HepG2 (cell line): ENCODE data around the gene CPA5. TPM values are rescaled to one million over a fixed set of nuclear protein-coding genes. Genes with fewer than 3 reads are reported as not detected.

Experiments used
- ATAC-seq: fragments of 200-7000 bp; cut with Tn5 transposase; 3 replicates; pipeline ENCODE4 v1.9.1; 2020; ENCODE audit warnings: mild to moderate bottlenecking, moderate library complexity
- BruUV-seq: library from RNA; stranded (reverse); fragments of 400-500 nt; replicated peaks from 2 replicates; lab custom pipeline; 2021; lab: Mats Ljungman, UMichigan
- CTCF ChIA-PET: fragments of 300-600 bp; formaldehyde crosslinking; extraction: SDS; loops from one replicate; lab custom pipeline; 2021; ENCODE audit warnings: low total read pairs, inconsistent platforms, low intra/inter-chr PET ratio; lab: Yijun Ruan, JAX
- POLR2A ChIA-PET: fragments of 350-600 bp; sonication (Branson Sonifier 250); formaldehyde crosslinking; loops from one replicate; lab custom pipeline; 2020; ENCODE audit warnings: antibody characterized with exemption, inconsistent platforms; lab: Yijun Ruan, JAX
- DNase-seq: peaks from one replicate; pipeline ENCODE4 v3.0.0-alpha.2; 2015; ENCODE audit warnings: low spot score
- FAIRE-seq: peaks from 3 replicates; lab custom pipeline; 2011; peaks lifted over from hg19 to GRCh38; lab: Jason Lieb, UNC
- H2AFZ ChIP-seq: one replicate; pipeline ENCODE4 v1.6.1; 2011; ENCODE audit warnings: low read length, inconsistent platforms
- H3K27ac ChIP-seq: fragments of 300-600 bp; 3 replicates; pipeline ENCODE4 v1.8.0; 2011; ENCODE audit warnings: mixed run types, mild to moderate bottlenecking, mixed read lengths, low read length, inconsistent platforms; ENCODE audit not compliant: insufficient read depth; ENCODE audit errors: extremely low read length
- H3K27me3 ChIP-seq, 2 experiments: fragments of 200-600 bp in 1 of 2; 2 replicates in 1 of 2; 3 replicates in 1 of 2; pipeline versions ENCODE4 v1.6.0 to v1.8.0; 2011; ENCODE audit warnings: low read length in 2 of 2, mild to moderate bottlenecking in 2 of 2, moderate library complexity in 2 of 2, inconsistent platforms in 1 of 2; ENCODE audit not compliant: insufficient read depth in 2 of 2, control insufficient read depth in 1 of 2
- H3K36me3 ChIP-seq, 2 experiments: fragments of 200-600 bp in 1 of 2; replicated peaks in 1 of 2; 2 replicates in 1 of 2; 3 replicates in 1 of 2; pipeline versions ENCODE4 v1.5.1 to v1.8.0; 2011; ENCODE audit warnings: low read length in 2 of 2, inconsistent platforms in 1 of 2; ENCODE audit not compliant: insufficient read depth in 2 of 2, control insufficient read depth in 1 of 2
- H3K4me1 ChIP-seq: 2 replicates; pipeline ENCODE4 v1.5.1; 2012; ENCODE audit warnings: low read length, inconsistent platforms; ENCODE audit not compliant: insufficient read depth
- H3K4me2 ChIP-seq: 2 replicates; pipeline ENCODE4 v1.6.0; 2011; ENCODE audit warnings: low read depth, low read length, inconsistent platforms
- H3K4me3 ChIP-seq, 3 experiments: fragments of 200-600 bp in 1 of 3; sonication (generic), shearing (Covaris generic) in 1 of 3; replicated peaks in 1 of 3; 2 replicates each; pipeline ENCODE4 v1.5.1; 2011 to 2016; ENCODE audit warnings: low read length in 3 of 3, inconsistent platforms in 2 of 3, low read depth in 2 of 3, mild to moderate bottlenecking in 2 of 3, control low read depth in 1 of 3, mixed read lengths in 1 of 3; ENCODE audit not compliant: insufficient read depth in 1 of 3
- H3K79me2 ChIP-seq: one replicate; pipeline ENCODE4 v1.6.1; 2011; ENCODE audit warnings: low read length, inconsistent platforms; ENCODE audit not compliant: insufficient read depth
- H3K9ac ChIP-seq: 2 replicates; pipeline ENCODE4 v1.6.0; 2011; ENCODE audit warnings: mild to moderate bottlenecking, low read depth, low read length, inconsistent platforms; ENCODE audit not compliant: insufficient read depth
- H3K9me3 ChIP-seq: 2 replicates; pipeline ENCODE4 v1.5.1; 2012; ENCODE audit warnings: mild to moderate bottlenecking, low read length
- H4K20me1 ChIP-seq: 2 replicates; pipeline ENCODE4 v1.6.0; 2011; ENCODE audit warnings: inconsistent platforms, mild to moderate bottlenecking, low read length, moderate library complexity; ENCODE audit not compliant: insufficient read depth
- ATF4 ChIP-seq, 2 experiments: fragments of 450-650 bp in 1 of 2; sonication (generic) in 1 of 2; formaldehyde crosslinking; IDR thresholded peaks; 2 replicates each; pipeline versions ENCODE4 v1.5.0 to v1.8.0; 2020 to 2022; ENCODE audit warnings: mild to moderate bottlenecking in 1 of 2, missing genetic modification reagents in 1 of 2
- BCL6 ChIP-seq: IDR thresholded peaks from 2 replicates; pipeline ENCODE4 v1.6.1; 2016; ENCODE audit warnings: missing genetic modification reagents, missing compliant biosample characterization
- ELF1 ChIP-seq: sonication (generic); formaldehyde crosslinking; IDR thresholded peaks from 2 replicates; pipeline ENCODE4 v1.4.0; 2020; ENCODE audit warnings: missing genetic modification reagents
- ETV6 ChIP-seq: sonication (generic); formaldehyde crosslinking; conservative IDR thresholded peaks from 2 replicates; pipeline ENCODE4 v1.4.0; 2020; ENCODE audit warnings: missing genetic modification reagents
- THAP9 ChIP-seq: sonication (generic); formaldehyde crosslinking; IDR thresholded peaks from 2 replicates; pipeline ENCODE4; 2020; ENCODE audit warnings: missing genetic modification reagents, mild to moderate bottlenecking, borderline replicate concordance
- TRAFD1 ChIP-seq: sonication (generic); formaldehyde crosslinking; IDR thresholded peaks from 2 replicates; pipeline ENCODE4 v1.5.1; 2020; ENCODE audit warnings: missing genetic modification reagents, mild to moderate bottlenecking, borderline replicate concordance
- ZFP91 ChIP-seq: sonication (generic); formaldehyde crosslinking; IDR thresholded peaks from 2 replicates; pipeline ENCODE4 v1.9.0; 2022; ENCODE audit warnings: missing genetic modification reagents, mild to moderate bottlenecking, borderline replicate concordance
- ZNF687 ChIP-seq: sonication (generic); formaldehyde crosslinking; IDR thresholded peaks from 2 replicates; pipeline ENCODE4 v1.5.1; 2020; ENCODE audit warnings: mild to moderate bottlenecking, missing genetic modification reagents, moderate library complexity
- ZNF790 ChIP-seq: sonication (generic); formaldehyde crosslinking; IDR thresholded peaks from 2 replicates; pipeline ENCODE4 v1.8.0; 2022; ENCODE audit warnings: missing genetic modification reagents, mild to moderate bottlenecking, borderline replicate concordance
- WGBS: methylation state at CpG from one replicate; pipeline ENCODE4 v1.1.6; 2017; ENCODE audit warnings: low lambda C conversion rate; 5-methylcytosine and 5-hydroxymethylcytosine counted together
- in situ Hi-C: cut with HindIII; loops from 2 replicates; pipeline ENCODE4 v1.10.0; 2017; ENCODE audit warnings: low pct_unique_long_range_greater_than_20kb; ENCODE audit not compliant: extremely low pct_ligation_motif_present
- intact Hi-C: fragments of 100-400 bp; cut with micrococcal nuclease; formaldehyde crosslinking; loops from one replicate; pipeline ENCODE4 v1.10.0; 2022; ENCODE audit not compliant: unreplicated experiment
- polyA plus RNA-seq, 8 experiments: library from polyadenylated mRNA; depleted of rRNA in 3 of 8; stranded (reverse) in 7 of 8; unstranded in 1 of 8; fragments of >200 nt; fragmentation: Illumina TruSeq in 4 of 8; extraction: Trizol in 4 of 8; gene quantifications; 2 replicates each; pipeline versions ENCODE4 v1.2.1 to v1.2.3, GENCODE V29; 2011 to 2016; ENCODE audit warnings: low read depth in 4 of 8, missing spikeins in 1 of 8, mixed read lengths in 1 of 8; ENCODE audit not compliant: insufficient read depth in 1 of 8
- total RNA-seq, 5 experiments: library from RNA; depleted of rRNA; stranded (reverse); fragments of >200 nt; fragmentation: Illumina TruSeq; extraction: Trizol; gene quantifications; 2 replicates each; pipeline ENCODE4 v1.2.3, GENCODE V29; 2016; ENCODE audit warnings: low read depth in 1 of 5

Gene CPA5
- total and polyA plus RNA-seq, 2 of the 13 experiments (the other 11 are each of a cell fraction or from before 2014, with no cell fraction given), result 0.48 TPM; not detected in 1

- POLR2A ChIA-PET, result no interaction called here
- Histone ChIP-seq H3K9ac (peak within 1 kb of the TSS; percentile 28; the same call in 1 of the 2 replicates), H3K4me3 (peak within 1 kb of the TSS; percentile 19 to 68 (median 24); a peak in 5 of 6 replicates), H3K79me2 (no peaks in the 10 kb centered on the region), H2AFZ (peak within 1 kb of the TSS; percentile 9), H3K27me3 (peaks cover 4 to 20% of the 10 kb centered on the region in 2 experiments; a peak in 3 of 5 replicates), H3K9me3 (peaks cover 10% of the 10 kb centered on the region), H3K36me3 (no peaks in the 10 kb centered on the region), H3K27ac (no peak within 1 kb of the TSS), H3K4me2 (peak within 1 kb of the TSS; percentile 71), H4K20me1 (no peaks in the 10 kb centered on the region), H3K4me1 (peaks cover 20% of the 10 kb centered on the region)
- no TSS peak for BruUV-seq
- DNase-seq (no peak), FAIRE-seq (no peak), ATAC-seq (peak; percentile 49)
- 0% methylated on average over 5 of the region's 20 CpGs for WGBS
- in situ Hi-C loops, result no loop called here
- intact Hi-C loops, result no loop called here
- CTCF ChIA-PET, result no interaction called here
- TF ChIP-seq ZNF687 (peak; percentile 62), ATF4 (CRISPR knock-in tag; IDR thresholded peaks at IDR 0.05) (no peak), BCL6 (CRISPR knock-in tag) (no peak), ELF1 (no peak), ZNF790 (CRISPR knock-in tag) (no peak), TRAFD1 (no peak), THAP9 (CRISPR knock-in tag) (0 out of 2 replicates have a peak, but pooled peaks have one; percentile 7), ETV6 (CRISPR knock-in tag) (no peak), ZFP91 (peak; percentile 18; the same call in 1 of the 2 replicates)
These were observed 35.6 kb downstream of the CPA5 start, which contains the start of gene CPA1 for GRCh38 chr7:130379921-130380860. Gene CPA1, plus strand, starts transcription at chr7:130380494. Its CDS starts 27 bp downstream, at chr7:130380521.
